KBM-7 (cell line): ENCODE data around the gene ADH1A.
"Not testable (repeated sequence)": the region's sequence is repeated elsewhere in the genome, so short reads cannot be mapped to it uniquely, and the experiment has no call there.

Source experiments
- DNase-seq: peaks from one replicate; pipeline ENCODE4 v3.0.0-alpha.2; 2015
- in situ Hi-C: fragments of 300-500 bp; cut with MboI; formaldehyde crosslinking; loops from 2 replicates; pipeline ENCODE4 v1.14.3; 2020; ENCODE audit warnings: low sequenced_read_pairs, low pct_unique_long_range_greater_than_20kb, mixed read lengths

ADH1A gene

GRCh38 chr4:99290848-99291786 lies at the start of gene ADH1A:
Gene ADH1A, minus strand, starts transcription at chr4:99290985. Its CDS starts 71 bp downstream, at chr4:99290914.
- in situ Hi-C loops = no loop called here
- DNase-seq = no peak

- in situ Hi-C loops = no loop called here
- DNase-seq = no peak
Observed at GRCh38 chr4:99339172-99339571, 48.4 kb upstream of the ADH1A start.

- in situ Hi-C loops = no loop called here
- DNase-seq = no peak
Observed at GRCh38 chr4:99336553-99336952, 45.8 kb upstream of the ADH1A start.

GRCh38 chr4:99334880-99335279 lies 44.1 kb upstream of the ADH1A start:
- in situ Hi-C loops = no loop called here
- no peak for DNase-seq

- in situ Hi-C loops = no loop called here
- DNase-seq = no peak
Observed at GRCh38 chr4:99330648-99331047, 39.9 kb upstream of the ADH1A start.

- DNase-seq = no peak
- in situ Hi-C loops = no loop called here
Observed at GRCh38 chr4:99329876-99330275, 39.1 kb upstream of the ADH1A start.

- no peak for DNase-seq
- in situ Hi-C loops = no loop called here
Observed at GRCh38 chr4:99324979-99325378, 34.2 kb upstream of the ADH1A start.

DNA sequence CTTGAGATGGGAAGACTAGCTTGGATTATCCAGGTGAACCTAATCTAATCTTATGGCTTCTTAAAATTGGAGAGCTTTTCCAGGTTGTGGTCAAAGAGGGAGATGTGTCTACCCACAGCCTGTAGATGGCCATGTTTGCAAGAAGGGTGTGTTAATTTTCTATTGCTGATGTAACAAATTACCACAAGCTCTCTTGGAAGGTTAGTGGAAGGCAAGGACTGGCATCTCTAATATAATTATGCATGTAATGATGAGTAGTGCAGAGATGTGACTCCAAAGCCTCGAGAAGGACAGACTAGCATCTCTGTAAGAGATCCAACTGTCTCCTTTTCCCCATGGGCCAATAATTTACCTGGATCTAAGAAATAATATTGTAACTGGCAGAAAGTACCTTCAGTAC lies 33.6 kb upstream of the ADH1A start:
- in situ Hi-C loops = no loop called here
- no peak for DNase-seq

DNA sequence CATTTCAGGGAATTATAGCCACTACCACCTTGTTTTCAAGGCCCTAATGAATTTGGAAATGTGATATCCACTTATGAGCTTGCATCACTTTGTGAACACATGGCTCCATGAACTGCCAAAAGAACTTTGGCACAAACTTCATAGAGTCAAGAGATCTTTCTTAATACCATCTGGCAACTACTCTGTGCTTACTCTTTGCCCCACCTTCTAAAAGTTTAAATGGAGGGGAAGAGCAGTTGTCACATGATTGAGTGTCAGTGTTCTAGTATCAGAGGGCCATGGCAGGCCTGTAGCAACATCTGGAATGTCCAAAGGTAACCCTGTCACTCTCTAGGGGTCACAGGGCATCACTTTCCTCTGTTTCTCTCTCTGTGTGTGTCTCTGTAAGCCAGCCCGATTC lies 33.0 kb upstream of the ADH1A start:
- in situ Hi-C loops = no loop called here
- no peak for DNase-seq

- no peak for DNase-seq
- in situ Hi-C loops = no loop called here
Observed at GRCh38 chr4:99321241-99322191, 30.7 kb upstream of the ADH1A start, which contains the start of gene ADH1B. Gene ADH1B, minus strand, starts transcription at chr4:99321401. Its CDS starts 70 bp downstream, at chr4:99321331.

GRCh38 chr4:99317811-99318210 lies 27.0 kb upstream of the ADH1A start:
- DNase-seq, in situ Hi-C loops: not testable (repeated sequence)

DNA sequence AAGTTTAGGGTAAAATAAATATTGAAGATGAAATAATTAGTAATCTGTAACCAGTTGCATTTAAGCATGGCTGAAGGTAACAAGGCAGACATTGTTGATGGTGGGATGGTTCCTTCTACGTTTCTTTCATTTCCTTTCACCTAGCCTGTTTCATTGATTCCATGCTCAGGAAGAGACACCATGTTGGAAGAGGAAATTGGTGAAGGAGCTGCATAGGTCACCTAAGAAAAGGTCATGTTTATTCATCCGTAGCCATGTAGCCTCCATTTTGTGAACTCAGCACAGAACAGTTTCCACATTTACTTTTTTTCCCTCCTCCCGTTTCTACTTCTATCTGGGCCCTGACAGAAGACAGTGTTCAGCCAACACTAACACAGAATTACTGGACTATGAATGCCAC lies 26.6 kb upstream of the ADH1A start:
- DNase-seq = no peak
- in situ Hi-C loops = no loop called here

- in situ Hi-C loops = no loop called here
- no peak for DNase-seq
Observed at GRCh38 chr4:99315839-99316238, 25.1 kb upstream of the ADH1A start.

- DNase-seq = no peak
- in situ Hi-C loops = no loop called here
Observed at GRCh38 chr4:99314211-99314610, 23.4 kb upstream of the ADH1A start.

- no peak for DNase-seq
- in situ Hi-C loops = no loop called here
Observed at GRCh38 chr4:99310389-99310788, 19.6 kb upstream of the ADH1A start.

- DNase-seq = no peak
- in situ Hi-C loops = no loop called here
Observed at GRCh38 chr4:99305638-99306400, 15.0 kb upstream of the ADH1A start.

DNA sequence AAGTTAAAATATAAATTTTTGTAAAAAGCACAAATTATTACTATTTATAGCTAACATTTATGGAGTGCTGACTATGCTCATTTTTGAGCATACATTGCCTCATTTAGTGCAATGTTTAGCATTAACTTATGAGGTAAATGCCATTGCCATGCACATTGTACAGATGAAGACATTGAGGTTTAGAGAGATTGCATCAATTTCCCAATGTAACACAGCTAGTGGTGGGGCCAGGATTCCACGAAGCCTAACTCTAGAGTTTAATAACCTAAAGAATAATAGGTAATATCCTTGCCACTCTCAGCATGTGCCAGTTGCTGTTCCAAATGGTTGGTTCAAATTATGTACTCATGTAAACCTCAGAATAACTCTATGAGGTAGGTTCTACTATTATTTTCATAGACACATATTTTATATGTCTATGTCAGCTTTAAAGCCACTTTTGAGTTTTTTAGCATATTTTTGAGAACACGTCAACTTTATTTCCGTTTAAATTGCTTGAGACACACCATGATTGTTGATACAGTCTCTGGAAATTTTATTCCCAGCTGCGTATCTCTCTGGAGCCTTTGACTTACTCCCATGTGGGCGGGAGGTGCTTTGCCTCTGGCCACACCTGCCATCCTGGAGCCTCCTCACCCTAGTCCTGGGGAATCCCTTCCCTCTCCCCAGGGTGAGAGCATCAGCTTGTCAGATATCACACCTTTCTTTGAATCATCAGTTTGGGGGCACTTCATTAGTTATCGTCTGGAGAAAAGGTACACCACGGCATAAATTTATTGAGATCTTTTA lies 10.8 kb upstream of the ADH1A start:
- no peak for DNase-seq
- in situ Hi-C loops = no loop called here

- in situ Hi-C loops = no loop called here
- DNase-seq = no peak
Observed at GRCh38 chr4:99300934-99301333, 10.1 kb upstream of the ADH1A start.
